HG03280 (cell line): ENCODE measurements around the gene PRX.
"Not testable (repeated sequence)": the region's sequence is repeated elsewhere in the genome, so short reads cannot be mapped to it uniquely, and the experiment has no call there.

Experiments
- ATAC-seq: cut with Tn5 transposase; IDR thresholded peaks from one replicate; pipeline ENCODE4 v1.9.1; 2021; ENCODE audit warnings: mild to moderate bottlenecking, moderate library complexity; ENCODE audit not compliant: unreplicated experiment

PRX gene

GRCh38 chr19:40413291-40413845 is at the start of gene PRX:
TSS of gene PRX (minus strand) at chr19:40413378. CDS start at chr19:40407932, 5,446 bp downstream.
- no peak for ATAC-seq

GRCh38 chr19:40461669-40462221 is 48.6 kb upstream of the PRX start:
- ATAC-seq = no peak

GRCh38 chr19:40460185-40460584 is 47.0 kb upstream of the PRX start:
- no peak for ATAC-seq

- ATAC-seq = no peak
Observed at GRCh38 chr19:40458597-40458974, 45.4 kb upstream of the PRX start.

- no peak for ATAC-seq
Observed at GRCh38 chr19:40457953-40458596, 44.9 kb upstream of the PRX start.

- no peak for ATAC-seq
Observed at GRCh38 chr19:40457048-40457447, 43.9 kb upstream of the PRX start.

GRCh38 chr19:40453943-40454342 is 40.8 kb upstream of the PRX start:
- ATAC-seq = not testable (repeated sequence)

GRCh38 chr19:40453151-40453735 is 40.1 kb upstream of the PRX start:
- no peak for ATAC-seq

GRCh38 chr19:40452016-40452415 is 38.8 kb upstream of the PRX start:
- ATAC-seq = no peak

GRCh38 chr19:40450664-40451063 is 37.5 kb upstream of the PRX start:
- ATAC-seq = no peak

- ATAC-seq = no peak
Observed at GRCh38 chr19:40449506-40449905, 36.3 kb upstream of the PRX start.

GRCh38 chr19:40446263-40446784 is 33.1 kb upstream of the PRX start:
- ATAC-seq = no peak

GRCh38 chr19:40445780-40446262 is 32.6 kb upstream of the PRX start:
- ATAC-seq = no peak

- no peak for ATAC-seq
Observed at GRCh38 chr19:40444825-40445312, 31.7 kb upstream of the PRX start.

- peak; percentile 73 for ATAC-seq
Observed at GRCh38 chr19:40444000-40444824, 31.0 kb upstream of the PRX start, which contains the start of gene SERTAD3. TSS of gene SERTAD3 (minus strand) at chr19:40444335. CDS start at chr19:40442080, 2,255 bp downstream.

- ATAC-seq = peak; percentile 65
Observed at GRCh38 chr19:40443131-40443999, 30.2 kb upstream of the PRX start.

GRCh38 chr19:40442328-40443130 is 29.4 kb upstream of the PRX start:
- ATAC-seq = no peak

GRCh38 chr19:40441719-40442253 is 28.6 kb upstream of the PRX start:
- ATAC-seq = no peak

- no peak for ATAC-seq
Observed at GRCh38 chr19:40438284-40438683, 25.1 kb upstream of the PRX start.
